ENCODE data around the gene MAOA.

MAOA gene

GRCh38 chrX:43643201-43643600 lies 12.9 kb upstream of the MAOA start:
- DNase-seq (ENCODE audit: low read depth) = no peak
- TF ChIP-seq CTCF (IDR thresholded peaks at IDR 0.05; ENCODE audit: low read depth, low read length) (no peak), MYC (IDR thresholded peaks at IDR 0.05; ENCODE audit: low read depth, low read length) (no peak), POLR2A (IDR thresholded peaks at IDR 0.05; ENCODE audit: extremely low read depth, insufficient read length) (no peak), MAX (IDR thresholded peaks at IDR 0.05; ENCODE audit: low read depth, low read length) (no peak)
- no peak overlapping the region for H3K4me3 ChIP-seq (ENCODE audit: low read depth, low read length)

GRCh38 chrX:43643662-43644061 lies 12.4 kb upstream of the MAOA start:
- no peak overlapping the region for H3K4me3 ChIP-seq (ENCODE audit: low read depth, low read length)
- DNase-seq (ENCODE audit: low read depth) = no peak
- TF ChIP-seq MAX (IDR thresholded peaks at IDR 0.05; ENCODE audit: low read depth, low read length) = no peak
- no peak for TF ChIP-seq POLR2A (IDR thresholded peaks at IDR 0.05; ENCODE audit: extremely low read depth, insufficient read length)
- no peak for TF ChIP-seq CTCF (IDR thresholded peaks at IDR 0.05; ENCODE audit: low read depth, low read length)
- TF ChIP-seq MYC (IDR thresholded peaks at IDR 0.05; ENCODE audit: low read depth, low read length) = no peak

GRCh38 chrX:43644124-43644701 lies 11.9 kb upstream of the MAOA start:
- TF ChIP-seq MAX (IDR thresholded peaks at IDR 0.05; ENCODE audit: low read depth, low read length) (no peak), CTCF (IDR thresholded peaks at IDR 0.05; ENCODE audit: low read depth, low read length) (no peak), MYC (IDR thresholded peaks at IDR 0.05; ENCODE audit: low read depth, low read length) (no peak), POLR2A (IDR thresholded peaks at IDR 0.05; ENCODE audit: extremely low read depth, insufficient read length) (no peak)
- peak; percentile 4 for DNase-seq (ENCODE audit: low read depth)
- H3K4me3 ChIP-seq (ENCODE audit: low read depth, low read length) = no peak overlapping the region

- no peak for DNase-seq (ENCODE audit: low read depth)
- H3K4me3 ChIP-seq (ENCODE audit: low read depth, low read length) = no peak overlapping the region
- no peak for TF ChIP-seq POLR2A (IDR thresholded peaks at IDR 0.05; ENCODE audit: extremely low read depth, insufficient read length)
- TF ChIP-seq MAX (IDR thresholded peaks at IDR 0.05; ENCODE audit: low read depth, low read length) = no peak
- TF ChIP-seq MYC (IDR thresholded peaks at IDR 0.05; ENCODE audit: low read depth, low read length) = no peak
- no peak for TF ChIP-seq CTCF (IDR thresholded peaks at IDR 0.05; ENCODE audit: low read depth, low read length)
Measured at GRCh38 chrX:43646800-43647199, 9.3 kb upstream of the MAOA start.

GRCh38 chrX:43654431-43655150 lies 1.5 kb upstream of the MAOA start:
- peak overlapping the region; percentile 38 for H3K4me3 ChIP-seq (ENCODE audit: low read depth, low read length)
- peak; percentile 82 for DNase-seq (ENCODE audit: low read depth)
- no peak for TF ChIP-seq MAX (IDR thresholded peaks at IDR 0.05; ENCODE audit: low read depth, low read length)
- no peak for TF ChIP-seq CTCF (IDR thresholded peaks at IDR 0.05; ENCODE audit: low read depth, low read length)
- TF ChIP-seq MYC (IDR thresholded peaks at IDR 0.05; ENCODE audit: low read depth, low read length) = no peak
- TF ChIP-seq POLR2A (IDR thresholded peaks at IDR 0.05; ENCODE audit: extremely low read depth, insufficient read length) = peak; percentile 27

Measured in NB4 (cell line).